Measurements from ENCODE around the gene KCNQ2.

DNA sequence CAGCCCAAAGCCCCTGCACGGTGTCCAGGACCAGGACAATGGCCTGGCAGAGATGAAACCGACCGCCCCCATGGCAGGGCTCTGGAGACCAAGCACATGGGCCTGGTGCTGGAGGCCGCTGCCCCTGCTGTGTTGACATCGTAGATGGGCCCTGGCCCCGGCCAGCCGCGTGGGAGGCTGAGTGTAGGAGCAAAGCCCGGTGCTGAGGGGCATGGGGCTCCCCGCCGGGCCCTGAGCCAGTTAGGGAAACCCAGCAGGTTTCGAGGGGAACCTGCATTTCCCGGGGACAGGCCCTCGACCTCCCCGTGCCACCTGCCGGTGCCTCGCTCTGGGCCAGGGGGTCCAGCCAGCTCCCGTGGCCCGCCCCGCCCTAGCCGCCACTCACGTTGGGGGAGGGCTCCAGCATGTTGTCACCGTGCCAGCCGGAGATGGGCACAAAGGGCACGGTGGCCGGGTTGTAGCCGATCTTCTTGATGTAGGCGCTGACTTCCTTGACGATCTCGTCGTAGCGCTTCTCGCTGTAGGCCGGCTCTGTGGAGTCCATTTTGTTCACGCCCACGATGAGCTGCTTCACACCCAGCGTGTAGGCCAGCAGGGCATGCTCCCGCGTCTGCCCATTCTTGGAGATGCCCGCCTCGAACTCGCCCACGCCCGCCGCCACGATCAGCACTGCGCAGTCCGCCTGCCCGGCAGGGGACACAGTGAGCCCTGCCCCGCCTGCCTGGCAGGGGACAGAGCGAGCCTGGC lies 22.1 kb upstream of the KCNQ2 start:
- TF ChIP-seq POLR2AphosphoS5 (IDR thresholded peaks at IDR 0.05; ENCODE audit: low read depth, low read length), result no peak
- TF ChIP-seq TAF1 (IDR thresholded peaks at IDR 0.05; ENCODE audit: borderline replicate concordance, low read depth, low read length), result no peak
